Transverse colon (tissue), 4 donors: ENCODE results near the gene NUB1.

Experiments used
- EP300 ChIP-seq: sonication (generic); formaldehyde crosslinking; IDR thresholded peaks from one replicate; pipeline ENCODE4 v1.6.1; 2017; ENCODE audit warnings: antibody characterized with exemption, low read depth
- POLR2A ChIP-seq: fragments of 450-650 bp; IDR thresholded peaks from one replicate; pipeline ENCODE4 v1.6.1; 2016; ENCODE audit warnings: antibody characterized with exemption, mild to moderate bottlenecking, moderate library complexity
- POLR2AphosphoS5 ChIP-seq, 3 donors: sonication (generic); formaldehyde crosslinking; IDR thresholded peaks; one replicate each; pipeline ENCODE4 v1.6.1; 2016; ENCODE audit warnings: antibody characterized with exemption in 3 of 3
- TF ChIP-seq, protein P1 (sequence below), 5 experiments: fragments of 200-600 bp in 3 of 5; fragments of 450-650 bp in 2 of 5; sonication (generic) in 3 of 5; IDR thresholded peaks; 1 replicate in 2 of 5; 2 replicates in 3 of 5; pipeline ENCODE4 v1.5.1; 2016 to 2017; ENCODE audit warnings: antibody characterized with exemption in 5 of 5, inconsistent platforms in 3 of 5, mild to moderate bottlenecking in 2 of 5, moderate library complexity in 1 of 5

DNA sequence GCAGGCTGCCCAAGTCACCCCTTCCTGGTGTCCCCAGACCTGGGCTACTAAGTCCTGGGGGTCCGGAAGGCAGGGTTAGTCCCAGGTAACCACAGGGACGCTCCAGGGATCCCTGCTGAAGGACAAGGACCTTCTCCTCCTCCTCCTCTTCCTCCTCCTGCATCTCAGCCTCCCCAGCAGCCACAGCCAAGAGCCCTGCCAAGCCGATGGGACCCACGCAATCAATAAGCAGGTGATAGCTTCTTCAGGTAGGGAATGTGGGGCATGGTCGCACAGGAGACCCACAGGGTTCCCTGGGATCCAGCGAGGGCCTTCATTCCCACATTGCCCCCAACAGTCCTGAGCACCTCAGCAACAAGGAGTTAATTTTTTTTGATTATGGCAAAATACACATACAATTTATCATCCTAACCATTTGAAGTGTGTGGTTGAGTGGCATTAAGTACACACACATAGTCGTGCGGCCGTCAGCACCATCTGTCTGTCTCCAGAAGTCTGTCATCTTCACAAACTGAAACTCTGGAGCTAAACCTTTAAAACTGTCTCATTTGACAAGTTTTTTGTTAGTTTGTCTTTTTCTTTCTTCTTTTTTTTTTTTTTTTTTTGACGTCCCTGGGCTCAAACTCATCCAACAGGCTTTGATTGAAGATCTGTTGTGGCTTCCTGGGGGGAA, 86.2 kb downstream of the NUB1 start:
- TF ChIP-seq, protein P1, sequence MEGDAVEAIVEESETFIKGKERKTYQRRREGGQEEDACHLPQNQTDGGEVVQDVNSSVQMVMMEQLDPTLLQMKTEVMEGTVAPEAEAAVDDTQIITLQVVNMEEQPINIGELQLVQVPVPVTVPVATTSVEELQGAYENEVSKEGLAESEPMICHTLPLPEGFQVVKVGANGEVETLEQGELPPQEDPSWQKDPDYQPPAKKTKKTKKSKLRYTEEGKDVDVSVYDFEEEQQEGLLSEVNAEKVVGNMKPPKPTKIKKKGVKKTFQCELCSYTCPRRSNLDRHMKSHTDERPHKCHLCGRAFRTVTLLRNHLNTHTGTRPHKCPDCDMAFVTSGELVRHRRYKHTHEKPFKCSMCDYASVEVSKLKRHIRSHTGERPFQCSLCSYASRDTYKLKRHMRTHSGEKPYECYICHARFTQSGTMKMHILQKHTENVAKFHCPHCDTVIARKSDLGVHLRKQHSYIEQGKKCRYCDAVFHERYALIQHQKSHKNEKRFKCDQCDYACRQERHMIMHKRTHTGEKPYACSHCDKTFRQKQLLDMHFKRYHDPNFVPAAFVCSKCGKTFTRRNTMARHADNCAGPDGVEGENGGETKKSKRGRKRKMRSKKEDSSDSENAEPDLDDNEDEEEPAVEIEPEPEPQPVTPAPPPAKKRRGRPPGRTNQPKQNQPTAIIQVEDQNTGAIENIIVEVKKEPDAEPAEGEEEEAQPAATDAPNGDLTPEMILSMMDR (IDR thresholded peaks at IDR 0.05): no peak
- TF ChIP-seq POLR2A (no peak), EP300 (no peak), POLR2AphosphoS5 (IDR thresholded peaks at IDR 0.05) (no peak)
